HG03159 (cell line): ENCODE data around the gene GINS2.

Experiments
- ATAC-seq: cut with Tn5 transposase; IDR thresholded peaks from one replicate; pipeline ENCODE4 v1.9.1; 2021; ENCODE audit warnings: mild to moderate bottlenecking, moderate library complexity; ENCODE audit not compliant: unreplicated experiment

Gene GINS2

DNA sequence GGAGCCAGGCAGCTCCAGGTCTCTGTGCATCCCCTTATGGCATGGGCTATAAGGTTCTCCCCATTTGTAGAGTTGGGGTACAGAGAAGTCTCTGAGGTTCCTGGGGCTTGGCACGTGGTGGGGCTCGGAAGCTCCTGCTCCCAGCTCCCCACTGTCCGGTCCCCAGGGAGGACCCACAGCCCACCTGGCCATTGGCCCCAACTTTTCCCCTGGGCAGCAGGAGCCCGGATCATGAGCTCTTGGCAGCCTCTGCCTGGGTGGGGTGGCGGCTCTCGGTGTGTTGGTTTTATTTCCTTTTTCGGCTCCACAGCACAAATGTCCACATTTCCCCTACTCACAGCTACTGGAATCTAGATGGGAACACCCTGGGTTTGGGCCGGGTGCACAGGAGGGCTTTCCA, 45.1 kb downstream of the GINS2 start:
- no peak for ATAC-seq

DNA sequence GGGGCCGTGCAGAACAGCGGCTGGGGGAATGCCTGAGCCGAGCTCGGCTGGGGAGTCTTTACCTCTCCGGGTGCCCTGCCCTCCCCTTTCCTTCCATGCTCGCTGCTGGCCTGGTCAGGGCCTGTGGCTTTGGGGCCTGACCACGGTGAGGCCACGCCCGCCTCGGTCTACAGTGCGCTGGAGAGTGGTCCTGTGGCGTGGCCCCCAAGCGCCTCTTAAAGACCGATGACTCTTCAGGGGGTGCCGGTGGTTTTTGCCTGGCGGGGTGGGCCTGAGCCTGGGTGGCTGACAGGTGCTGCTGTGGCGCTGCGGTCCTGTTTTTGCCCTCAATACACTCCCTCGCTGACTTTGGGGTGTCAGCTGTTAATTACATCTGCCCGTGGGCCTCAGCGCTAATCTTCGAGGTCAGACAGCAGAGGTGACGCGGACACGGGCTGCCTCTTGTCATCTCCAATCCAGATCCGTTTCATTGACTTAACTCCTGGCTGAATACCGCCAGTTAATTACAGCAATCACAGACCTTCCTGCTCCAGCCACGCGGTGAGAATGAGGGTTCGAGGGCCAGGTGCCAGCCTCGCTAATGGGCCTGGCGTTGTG, 45.9 kb downstream of the GINS2 start:
- no peak for ATAC-seq

DNA sequence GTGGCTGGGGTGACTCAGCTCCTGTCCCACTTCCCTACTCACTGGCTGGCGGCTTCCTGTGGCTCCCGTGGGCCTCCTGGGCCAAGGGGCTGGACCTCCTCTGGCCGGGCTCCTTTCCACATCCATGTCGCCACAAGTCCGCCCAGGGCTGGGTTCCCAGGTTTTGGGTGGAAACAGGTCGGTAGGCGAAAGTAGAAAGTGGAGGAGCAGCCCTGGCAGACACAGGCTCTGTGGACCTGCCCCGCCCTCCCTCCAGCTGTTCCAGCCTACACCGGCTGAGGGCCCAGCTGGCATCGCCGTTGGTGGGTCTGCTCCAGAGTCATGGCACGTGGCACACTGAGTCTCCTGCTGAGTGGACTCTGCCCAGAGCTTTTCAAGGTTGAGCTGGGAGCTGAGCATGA, 47.0 kb downstream of the GINS2 start:
- no peak for ATAC-seq

DNA sequence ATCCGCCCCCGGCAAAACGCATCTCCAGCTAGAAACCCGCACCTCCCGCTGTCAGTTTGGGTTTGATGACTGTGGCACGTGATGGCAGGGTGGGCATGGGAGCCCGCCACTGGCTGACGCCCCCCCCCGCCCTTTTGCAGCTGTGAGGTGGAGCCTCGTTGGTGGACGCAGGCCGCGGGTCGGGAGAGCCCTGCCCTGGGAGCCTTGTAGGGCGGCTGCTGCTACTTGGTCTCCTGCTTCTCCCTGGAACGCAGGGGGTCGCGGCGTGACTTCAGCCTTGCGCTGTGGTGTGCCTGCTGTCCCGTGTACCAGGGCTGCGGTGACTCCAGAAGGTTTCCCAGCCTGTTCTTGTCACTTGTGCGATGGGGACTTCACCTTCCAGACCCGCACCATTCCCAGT, 47.4 kb downstream of the GINS2 start:
- no peak for ATAC-seq

DNA sequence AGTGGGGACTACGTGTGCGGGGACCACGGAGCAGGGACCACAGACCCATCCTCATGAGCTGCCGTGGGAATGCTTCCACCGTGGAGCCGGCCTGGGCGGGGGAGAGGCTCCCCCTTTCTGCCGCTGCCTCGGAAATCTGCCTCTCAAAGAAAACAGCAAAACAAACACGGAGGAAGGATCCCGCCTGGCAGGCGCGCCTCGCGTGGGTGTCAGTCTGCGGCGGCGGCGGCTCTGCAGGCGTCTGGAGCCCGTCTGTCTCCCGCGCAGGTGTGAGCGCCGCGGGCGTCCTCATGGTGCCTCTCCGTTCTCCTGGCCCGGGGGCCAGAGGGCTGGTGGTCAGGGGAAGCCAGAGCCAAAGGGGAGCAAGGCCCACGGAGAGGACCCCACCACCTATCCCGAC, 48.2 kb downstream of the GINS2 start:
- no peak for ATAC-seq

DNA sequence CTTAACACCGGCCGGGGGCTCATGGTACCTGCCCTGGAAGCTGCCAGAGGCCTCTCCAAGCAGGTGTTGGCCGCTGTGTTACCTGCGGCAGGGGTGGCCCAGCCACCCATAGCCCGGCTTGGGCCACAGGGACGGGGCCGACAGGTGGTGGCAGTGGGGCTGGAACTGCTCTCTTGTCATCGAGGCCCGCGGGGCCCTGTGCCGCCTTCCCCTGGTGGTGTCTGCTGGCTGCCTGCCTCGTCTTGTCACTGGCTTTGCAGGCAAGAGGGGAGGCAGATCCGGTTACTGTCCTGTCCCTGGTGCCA, 48.5 kb downstream of the GINS2 start:
- ATAC-seq: no peak

DNA sequence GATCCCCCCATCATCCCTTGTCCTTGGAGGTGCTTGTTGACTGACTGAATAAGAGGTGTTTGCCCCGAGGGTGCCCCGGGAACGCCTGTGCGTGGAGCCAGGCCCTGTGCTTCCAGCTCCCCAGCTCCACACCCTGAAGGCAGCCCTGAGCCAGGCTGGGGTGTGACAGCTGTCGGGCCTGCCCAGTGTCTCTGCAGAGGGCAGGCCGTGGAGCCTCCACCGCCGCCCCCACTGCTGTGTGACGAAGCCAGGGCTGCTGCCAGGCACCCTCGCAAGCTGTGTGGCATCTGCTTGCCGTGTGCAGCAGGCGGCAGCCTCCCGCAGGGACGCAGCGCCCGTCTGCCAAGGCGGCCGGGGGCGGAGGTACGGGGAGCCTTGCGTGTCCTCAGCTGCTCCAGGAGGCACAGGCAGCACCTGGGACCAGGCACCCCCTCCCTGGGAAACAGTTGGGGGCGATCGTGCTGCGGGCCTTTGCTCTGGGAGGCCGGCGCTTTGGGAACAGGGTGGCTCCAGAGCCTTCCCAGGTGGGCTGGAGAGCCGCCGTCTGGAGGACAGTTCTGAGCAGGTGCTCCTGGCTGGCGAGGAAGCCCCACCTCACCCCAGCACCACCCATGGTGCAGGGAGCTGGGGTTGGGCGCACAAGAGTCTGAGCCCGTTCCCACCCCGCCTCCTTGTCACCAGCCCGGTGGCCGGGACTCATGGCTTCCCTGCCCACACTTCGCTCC, 49.1 kb downstream of the GINS2 start:
- no peak for ATAC-seq

DNA sequence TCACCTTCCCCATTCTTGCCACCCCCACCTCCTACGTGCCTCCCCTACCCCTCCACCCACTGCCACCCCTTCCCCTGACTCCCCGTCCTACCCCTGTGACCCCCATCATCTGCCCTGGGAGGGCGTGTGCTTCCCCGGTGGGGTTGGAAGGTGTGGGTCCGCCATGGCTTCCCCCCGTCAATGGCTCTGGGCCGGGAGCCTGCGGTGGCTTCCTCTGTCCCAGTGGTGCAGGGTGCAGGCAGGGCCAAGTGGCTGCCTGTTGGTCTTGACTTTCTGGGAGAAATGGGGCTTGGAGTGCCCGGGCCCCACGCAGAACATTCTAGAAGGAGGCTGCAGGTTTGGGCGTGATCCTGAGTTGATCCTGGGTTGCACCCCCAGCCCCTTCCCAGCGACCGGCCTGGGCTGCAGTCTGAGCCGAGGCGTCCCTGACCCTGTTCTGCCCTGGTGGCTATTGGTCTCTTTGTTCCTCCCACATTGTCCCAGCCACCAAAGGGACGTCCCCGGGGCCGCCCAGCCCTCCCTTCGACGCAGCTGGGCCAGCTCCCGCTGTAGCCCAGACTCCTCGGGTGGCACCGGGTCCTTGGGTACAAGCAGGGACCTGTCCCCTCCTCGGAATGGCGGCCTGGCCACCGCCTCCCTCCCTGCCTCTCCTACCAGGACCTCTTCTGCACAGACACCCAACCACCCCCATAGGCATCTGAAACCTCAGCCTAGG, 49.9 kb downstream of the GINS2 start:
- no peak for ATAC-seq

DNA sequence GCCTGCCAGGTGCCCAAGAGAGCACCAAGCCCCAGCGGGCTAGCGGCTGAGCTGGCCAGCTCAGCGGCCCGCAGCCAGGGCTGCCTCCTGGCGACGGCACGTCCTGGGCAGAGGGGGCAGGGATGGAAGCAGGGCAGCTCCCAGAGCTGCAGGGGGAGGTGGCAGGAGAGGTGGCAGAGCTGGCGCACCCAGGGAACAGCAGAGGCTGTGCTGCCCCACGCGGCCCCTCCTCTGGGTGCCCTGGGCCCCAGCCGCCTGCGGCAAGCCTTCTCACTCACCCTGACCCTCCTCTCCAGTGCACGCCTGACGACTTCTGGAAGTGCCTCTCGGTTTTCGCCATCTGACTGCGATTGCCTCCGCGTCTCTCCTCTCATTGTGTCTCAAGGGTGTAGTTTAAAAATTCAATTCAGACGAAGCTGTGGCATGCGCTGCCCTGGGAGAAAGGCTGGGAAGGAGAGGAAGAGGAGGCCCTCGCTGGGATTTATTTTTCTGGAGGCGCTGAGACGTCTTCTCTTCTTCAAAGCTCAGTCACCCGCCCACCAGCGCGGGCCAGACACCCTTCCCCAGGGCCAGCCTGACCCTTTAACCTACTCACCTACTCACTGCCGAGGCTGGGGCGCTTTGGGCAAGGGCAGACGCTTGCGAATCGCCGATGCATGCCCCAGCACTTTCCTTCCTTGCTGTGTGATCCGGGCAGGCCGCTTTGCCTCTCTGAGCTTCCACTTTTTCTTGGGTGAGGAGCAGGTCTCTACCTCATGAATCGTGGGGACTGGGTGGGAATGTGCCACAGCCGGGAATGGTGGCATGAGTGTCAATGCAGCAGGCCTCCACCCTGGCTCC, 50.7 kb downstream of the GINS2 start:
- ATAC-seq: no peak

DNA sequence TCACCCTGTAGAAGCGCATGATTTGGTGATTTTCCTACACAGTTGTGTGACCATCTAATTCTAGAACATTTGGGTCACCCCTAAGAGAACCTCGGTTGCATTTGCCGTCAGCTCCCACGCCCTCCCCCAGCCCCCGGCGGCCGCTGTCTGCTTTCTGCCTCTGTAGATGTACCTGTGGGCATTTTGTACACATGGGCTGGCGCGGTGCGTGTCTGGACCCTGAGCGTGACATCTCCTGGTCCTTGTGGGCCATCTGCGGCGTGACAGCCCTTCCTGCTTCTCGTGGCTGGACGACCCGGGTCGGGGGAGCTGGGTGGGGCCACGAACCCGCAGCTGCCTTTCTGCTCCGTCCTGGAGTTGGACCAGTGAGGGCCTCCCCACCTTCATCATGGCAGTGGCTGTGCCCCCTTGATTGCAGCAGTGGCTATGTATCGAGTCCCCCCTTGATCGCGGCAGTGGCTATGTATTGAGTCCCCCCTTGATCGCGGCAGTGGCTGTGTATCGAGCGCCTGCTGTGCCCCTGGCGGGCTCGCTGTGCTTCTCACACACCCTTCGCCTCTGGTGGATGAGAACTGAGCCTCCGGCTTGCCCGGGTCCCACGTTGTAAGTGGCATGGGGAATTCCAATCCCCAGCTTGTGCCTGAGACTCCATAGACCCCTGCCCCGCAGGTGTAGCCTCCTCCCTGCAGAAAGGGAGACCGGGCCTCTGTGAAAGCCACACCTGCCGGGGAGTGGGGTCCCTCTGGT, 51.5 kb downstream of the GINS2 start:
- no peak for ATAC-seq

DNA sequence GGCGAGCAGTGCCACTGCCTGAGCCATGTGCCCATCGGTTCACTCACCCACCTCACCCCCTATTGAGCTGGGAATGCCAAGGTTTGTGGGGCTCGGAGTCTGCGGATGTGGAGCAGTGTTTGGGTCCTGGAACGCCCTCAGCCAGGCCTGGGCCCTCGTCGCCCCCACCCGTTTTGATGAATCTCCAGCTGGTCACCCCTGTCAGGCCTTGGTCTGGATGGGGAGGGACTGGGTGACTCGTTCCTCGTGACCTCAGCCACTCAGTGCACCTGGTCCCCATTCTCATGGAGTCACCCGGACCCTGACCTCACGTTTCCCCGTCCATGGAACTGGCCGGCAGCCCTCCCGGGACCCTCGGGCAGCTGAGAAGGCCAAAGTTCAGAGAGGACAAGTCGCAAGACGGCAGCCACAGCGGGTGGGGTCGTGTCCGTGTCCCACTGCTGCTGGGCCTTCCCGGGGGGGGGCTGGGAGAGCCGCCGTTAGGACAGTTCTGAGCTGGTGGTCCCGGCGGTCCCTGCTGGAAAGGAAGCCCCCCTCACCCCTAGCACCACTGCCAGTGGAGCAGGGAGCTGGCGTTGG, 52.4 kb downstream of the GINS2 start:
- no peak for ATAC-seq

DNA sequence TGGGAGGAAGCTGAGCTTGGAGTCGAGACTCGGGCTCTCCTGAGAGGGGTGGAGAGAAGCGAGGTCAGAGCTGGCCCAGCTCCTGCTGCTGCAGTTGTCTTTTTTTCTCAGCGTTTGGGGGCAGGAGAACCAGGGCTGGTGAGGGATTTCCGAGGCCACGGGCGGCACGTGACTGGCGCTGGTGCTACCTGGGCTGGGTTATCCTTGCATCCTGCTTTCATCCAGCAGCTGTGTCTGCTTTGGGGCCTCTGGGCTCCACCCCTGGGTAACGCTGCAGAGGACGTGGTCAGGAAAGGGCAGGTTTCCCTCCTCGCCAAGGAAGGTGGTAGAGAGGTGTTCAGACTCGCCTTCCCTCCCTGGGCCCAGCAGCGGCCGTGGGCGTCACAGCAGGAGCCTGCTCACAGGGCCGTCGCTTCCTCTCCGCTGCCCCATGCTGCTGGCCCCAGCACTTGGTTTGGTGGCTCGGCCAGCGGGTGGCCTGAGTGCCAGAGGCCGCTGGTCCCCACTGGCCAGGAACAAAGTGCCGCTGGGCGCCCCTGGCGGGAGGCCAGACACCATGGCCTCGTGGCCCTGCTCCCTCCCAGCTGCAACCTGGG, 53.1 kb downstream of the GINS2 start:
- ATAC-seq: no peak

DNA sequence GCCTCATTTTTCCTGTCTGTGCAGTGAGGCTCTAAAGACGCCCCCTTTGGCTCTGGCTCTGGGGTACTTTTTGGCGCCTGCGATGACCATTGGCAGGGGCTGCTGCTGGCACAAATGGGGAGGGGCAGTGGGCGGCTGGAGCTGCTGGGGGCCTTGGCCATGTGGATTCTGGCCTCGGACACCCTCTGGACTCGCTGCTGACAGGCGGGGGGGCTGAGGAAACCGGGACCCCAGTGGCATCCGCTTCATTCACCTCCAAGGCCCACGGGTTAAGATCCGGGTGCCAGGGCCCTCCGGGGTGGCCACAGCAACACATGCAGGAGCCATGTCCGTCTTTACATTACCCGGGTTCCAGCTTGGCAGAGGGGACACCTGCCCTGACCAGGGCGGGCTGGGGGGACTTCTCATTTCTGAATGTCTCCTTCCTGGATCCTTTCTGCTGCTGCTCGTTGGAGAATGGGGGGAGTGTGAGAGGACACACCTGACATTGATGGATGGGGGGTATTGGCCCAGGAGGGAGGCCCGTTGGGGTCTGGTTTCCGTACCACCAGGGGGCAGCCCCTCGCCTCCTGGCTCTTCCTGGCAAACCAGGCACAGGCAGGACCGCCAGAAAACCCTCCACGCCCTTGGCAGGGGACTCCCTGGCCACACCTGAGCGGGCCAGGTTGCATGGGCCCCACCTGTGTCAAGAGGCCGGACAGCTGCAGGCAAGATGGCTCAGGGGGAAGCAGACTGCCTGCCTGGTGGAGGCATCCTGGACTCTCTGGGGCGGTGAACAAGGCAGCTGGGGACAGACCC, 53.8 kb downstream of the GINS2 start:
- no peak for ATAC-seq

DNA sequence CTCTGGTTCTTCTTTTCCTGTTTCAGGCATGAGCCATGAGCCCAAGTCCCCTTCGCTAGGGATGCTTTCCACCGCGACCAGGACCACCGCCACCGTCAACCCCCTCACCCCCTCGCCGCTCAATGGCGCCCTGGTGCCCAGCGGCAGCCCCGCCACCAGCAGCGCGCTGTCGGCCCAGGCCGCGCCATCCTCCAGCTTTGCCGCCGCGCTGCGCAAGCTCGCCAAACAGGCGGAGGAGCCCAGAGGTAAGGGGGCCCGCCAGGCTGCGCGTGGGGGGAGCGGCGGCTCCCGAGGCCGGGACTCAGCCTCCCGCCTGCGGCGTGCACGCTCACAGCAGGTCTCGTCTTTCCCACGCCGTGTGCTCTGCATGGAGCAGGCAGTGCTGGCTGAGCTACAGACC, 54.9 kb downstream of the GINS2 start:
- ATAC-seq: no peak

DNA sequence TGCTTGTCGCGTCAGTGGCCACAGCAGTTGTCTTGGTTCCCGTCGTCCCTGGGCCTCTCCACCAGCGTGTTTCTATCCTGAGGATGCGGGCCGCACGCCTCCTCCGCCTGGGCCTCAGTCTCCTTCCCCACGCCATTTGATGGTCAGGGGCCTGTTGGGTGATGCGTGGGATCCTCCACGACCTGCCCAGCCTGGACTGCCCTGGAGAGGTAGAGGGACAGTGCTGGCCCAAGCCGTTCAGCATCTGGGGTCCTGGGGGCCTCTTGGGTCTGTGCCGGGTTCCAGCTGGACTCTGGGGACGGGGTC, 55.4 kb downstream of the GINS2 start:
- no peak for ATAC-seq

DNA sequence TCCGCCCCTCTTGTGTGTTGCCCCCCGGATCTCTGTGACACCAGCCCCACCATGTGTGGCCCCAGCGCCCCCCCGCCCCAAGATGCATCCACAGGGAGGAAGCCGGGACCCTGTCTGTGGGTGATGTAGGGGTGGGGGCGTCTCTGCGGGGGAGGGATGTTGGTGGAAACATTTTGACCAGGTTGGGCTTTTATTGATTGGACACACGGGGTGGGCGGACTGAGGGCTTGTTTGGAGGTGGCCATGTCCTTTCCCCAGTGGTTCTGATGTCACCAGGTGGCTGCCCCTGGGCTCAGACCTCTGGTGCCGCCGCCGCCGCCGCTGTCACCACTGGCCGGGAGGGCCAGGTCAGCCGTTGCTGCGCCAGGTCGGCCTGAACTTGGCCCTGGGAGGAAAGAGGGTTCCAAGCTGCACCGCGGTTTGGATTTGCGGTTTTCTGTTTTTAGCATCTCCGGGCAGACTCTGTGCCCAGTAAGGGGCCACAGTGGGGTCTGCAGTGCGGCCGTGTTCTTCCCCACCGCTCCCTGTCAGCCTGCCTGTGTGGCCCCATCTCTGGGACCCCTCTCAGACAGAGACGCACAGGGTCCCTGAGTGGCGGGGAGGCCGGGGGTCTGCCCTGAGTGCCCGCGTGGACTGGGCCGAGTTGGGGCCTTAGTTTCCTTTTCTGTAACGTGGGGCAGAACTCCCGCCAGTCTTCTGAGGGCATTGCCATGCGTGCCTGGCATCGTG, 55.9 kb downstream of the GINS2 start:
- no peak for ATAC-seq

DNA sequence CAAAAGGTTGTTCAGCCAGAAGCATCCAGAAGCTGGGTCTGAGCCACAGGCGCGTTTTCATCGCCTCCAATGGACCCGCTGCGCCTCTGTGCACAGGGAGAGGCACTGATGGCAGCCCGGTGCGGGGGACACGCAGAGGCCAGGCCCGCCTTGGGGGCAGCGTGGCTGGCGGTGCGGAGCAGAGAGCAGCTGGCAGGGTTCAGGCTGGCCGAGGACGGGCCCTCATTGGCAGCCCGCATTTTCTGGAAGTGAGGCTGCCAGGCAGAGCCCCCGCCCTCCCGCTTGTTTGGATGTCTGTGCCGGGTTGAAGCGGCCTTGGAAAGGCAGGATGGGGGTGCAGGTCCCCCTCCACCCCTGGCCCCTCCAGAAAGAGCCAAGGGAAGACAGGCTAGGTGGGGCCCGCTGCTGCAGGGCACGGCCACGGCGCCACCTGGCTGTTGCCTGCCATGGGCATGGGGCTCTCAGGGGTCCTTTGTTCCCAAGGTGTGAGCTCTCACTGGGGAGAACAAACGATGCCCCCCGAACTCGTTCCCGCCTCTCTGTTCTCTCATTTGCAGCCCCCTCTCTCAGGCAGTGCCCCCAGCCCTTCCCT, 56.9 kb downstream of the GINS2 start:
- ATAC-seq: no peak

DNA sequence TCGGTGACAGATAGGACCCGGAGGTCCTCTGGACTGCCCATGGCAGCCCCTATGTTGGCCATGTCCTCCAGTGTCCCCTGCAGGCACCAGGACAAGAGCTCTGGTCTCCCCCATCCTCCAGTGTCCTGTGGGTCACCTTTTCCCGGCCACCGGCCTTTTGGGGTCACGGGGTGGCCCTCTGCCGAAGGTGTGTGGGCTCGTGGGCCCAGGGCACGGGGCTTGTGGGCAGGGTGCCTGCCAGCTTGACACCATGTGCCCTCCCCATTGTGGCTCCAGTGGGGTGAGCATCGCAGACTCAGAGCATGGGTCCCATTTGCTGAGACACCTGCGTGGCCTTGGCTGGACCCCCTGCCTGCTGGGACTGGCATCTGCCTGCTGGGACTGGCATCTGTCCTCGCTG, 57.5 kb downstream of the GINS2 start:
- no peak for ATAC-seq

DNA sequence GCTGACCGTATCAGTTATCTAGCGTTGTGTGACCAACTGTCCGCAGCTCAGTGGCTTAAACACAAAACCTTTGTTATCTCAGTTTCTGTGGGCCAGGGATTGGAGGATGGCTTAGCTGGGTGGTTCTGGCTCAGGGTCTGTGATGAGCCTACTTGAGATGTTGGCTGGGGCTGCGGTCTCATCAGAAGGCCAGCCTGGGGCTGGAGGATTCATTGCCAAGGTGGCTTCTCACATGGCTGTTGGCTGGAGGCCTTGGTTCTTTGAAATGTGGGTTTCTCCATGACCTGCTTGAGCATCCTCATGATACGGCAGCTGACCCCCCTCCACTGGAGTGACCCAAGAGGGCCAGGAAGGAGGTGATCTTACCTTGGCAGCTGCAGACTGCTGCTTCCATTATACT, 58.9 kb downstream of the GINS2 start:
- ATAC-seq: no peak
